Subcutaneous adipose tissue (tissue), 4 donors: ENCODE data around the gene DGKH. TPM values are rescaled to one million over a fixed set of nuclear protein-coding genes. Genes with fewer than 3 reads are reported as not detected.

Experiments
- total RNA-seq, 4 donors: library from RNA; depleted of rRNA; stranded (reverse); fragments of >200 nt; gene quantifications; one replicate each; pipeline ENCODE4 v1.1.0, GENCODE V29; 2016
- TF ChIP-seq, protein P1 (sequence below): fragments of 450-650 bp; IDR thresholded peaks from one replicate; pipeline ENCODE4 v1.5.1; 2016; ENCODE audit warnings: low read depth, mild to moderate bottlenecking, control low read depth, antibody characterized with exemption, moderate library complexity

The DGKH gene
- total RNA-seq, 4 donors from 2014 or later: 11.9 to 19.8 (median 13.5) TPM

DNA sequence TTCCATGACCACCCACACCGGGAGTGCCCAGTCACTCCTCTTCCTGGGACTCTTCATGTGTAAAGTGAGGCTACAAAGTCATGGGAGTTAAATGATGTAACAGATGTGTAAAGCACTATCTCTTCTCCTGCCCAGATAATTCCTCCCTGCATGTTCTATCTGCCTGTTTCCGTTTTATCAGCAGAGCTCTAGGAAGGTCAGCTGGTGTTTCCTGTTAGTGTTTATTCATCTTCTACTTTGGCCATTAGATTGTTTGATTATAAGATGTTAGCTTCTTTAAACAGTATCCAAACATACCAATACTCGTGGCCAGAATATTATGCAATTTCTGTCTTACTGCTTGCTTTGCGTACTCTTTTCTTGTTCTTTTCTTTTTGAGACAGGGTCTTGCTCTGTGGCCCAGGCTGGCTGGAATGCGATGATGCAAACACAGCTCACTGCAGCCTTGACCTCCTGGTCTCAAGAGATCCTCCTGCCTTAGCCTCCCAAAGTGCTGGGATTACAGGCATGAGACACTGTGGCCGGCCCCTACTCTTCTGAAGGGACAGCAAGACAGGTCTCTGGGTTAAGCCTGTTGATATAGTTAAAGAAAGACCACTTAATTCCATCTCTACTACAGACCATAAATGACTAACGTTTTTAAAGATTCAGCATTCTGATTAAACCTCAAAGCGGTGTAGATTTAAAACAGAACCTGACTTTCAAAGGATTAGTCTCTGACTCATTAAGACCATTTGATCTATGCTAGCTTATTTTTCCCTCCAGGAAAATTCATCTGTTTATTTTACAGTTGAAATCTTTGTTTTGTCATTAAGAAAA lies 126.1 kb downstream of the DGKH start:
- TF ChIP-seq, protein P1, sequence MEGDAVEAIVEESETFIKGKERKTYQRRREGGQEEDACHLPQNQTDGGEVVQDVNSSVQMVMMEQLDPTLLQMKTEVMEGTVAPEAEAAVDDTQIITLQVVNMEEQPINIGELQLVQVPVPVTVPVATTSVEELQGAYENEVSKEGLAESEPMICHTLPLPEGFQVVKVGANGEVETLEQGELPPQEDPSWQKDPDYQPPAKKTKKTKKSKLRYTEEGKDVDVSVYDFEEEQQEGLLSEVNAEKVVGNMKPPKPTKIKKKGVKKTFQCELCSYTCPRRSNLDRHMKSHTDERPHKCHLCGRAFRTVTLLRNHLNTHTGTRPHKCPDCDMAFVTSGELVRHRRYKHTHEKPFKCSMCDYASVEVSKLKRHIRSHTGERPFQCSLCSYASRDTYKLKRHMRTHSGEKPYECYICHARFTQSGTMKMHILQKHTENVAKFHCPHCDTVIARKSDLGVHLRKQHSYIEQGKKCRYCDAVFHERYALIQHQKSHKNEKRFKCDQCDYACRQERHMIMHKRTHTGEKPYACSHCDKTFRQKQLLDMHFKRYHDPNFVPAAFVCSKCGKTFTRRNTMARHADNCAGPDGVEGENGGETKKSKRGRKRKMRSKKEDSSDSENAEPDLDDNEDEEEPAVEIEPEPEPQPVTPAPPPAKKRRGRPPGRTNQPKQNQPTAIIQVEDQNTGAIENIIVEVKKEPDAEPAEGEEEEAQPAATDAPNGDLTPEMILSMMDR: no peak

DNA sequence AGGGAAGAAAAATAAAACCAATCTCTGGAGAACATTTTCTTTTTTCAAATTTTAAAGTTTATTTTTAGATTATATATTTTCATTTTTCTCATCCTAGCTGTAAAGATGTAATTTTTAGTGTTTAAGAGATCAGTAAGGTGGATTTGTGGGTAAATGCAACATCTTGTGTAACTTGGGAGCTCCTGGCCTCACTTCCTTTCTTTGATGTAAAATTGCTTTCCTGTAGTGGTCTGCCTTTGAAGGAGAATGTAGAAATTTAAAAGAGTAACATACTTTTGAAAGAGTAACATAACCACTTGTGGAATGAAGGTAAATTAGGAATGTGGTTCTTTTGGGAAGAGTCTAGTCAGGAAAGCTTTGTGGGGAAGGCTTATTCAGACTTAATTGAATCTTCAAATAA lies 127.8 kb downstream of the DGKH start:
- TF ChIP-seq, protein P1: no peak

DNA sequence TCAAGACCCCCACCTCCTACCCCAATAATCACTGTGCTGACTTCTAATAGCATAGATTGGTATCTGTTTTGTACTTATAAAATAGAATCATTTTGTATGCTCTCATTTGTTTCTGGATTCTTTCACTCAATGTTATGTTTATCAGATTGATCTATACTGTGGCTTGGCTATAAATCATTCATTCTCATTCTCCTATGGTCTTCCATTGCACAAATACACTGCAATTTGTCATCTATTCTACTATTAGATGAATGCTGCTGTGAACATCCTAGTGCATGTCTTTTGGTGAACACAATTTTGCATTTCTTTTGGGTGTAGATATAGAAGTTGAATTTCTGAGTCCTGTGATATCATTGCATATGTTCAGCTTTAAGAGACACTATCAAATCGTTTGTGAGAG lies 128.7 kb downstream of the DGKH start:
- TF ChIP-seq, protein P1: no peak

DNA sequence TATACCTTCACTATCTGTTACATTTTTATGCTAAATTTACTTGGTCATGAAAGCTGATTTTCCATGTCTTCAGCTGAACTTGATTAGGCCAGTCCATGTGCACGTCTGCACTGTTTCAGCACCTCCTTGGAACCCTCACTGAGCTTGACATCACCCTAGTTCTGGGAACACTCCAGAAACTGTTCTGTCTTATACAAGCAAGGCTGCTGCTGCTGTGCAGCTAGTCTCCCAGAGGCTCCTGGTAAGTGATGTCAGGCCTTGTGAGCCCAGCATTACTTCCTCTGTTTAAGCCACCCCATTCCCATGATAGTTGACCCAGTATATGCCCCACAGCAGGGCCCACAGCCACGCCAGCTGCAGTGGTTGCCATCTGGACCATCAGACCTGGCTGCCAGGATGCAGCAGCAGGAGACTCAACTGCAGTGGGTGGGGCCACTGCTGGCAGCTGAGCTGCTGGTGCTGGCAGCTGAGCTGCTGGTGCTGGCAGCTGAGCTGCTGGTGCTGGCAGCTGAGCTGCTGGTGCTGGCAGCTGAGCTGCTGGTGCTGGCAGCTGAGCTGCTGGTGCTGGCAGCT lies 133.0 kb downstream of the DGKH start:
- TF ChIP-seq, protein P1: no peak

DNA sequence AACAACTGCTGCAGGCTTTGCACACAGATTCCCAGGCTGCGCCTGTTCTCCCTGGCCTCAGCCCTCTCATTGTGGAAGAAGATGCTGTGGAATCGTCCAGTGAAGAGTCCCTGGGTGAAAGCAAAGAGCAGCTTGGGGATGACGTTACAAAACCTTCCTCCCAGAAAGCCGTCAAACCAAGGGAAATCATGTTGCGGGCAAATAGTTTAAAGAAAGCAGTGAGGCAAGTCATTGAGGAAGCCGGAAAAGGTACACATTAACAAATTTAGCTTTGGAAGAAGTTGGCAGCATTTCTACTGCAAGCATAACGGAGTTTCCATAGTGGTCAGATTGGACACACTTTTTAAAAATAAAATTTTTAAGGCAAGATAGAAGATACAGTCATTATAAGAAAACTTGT lies 140.6 kb downstream of the DGKH start:
- TF ChIP-seq, protein P1: no peak

DNA sequence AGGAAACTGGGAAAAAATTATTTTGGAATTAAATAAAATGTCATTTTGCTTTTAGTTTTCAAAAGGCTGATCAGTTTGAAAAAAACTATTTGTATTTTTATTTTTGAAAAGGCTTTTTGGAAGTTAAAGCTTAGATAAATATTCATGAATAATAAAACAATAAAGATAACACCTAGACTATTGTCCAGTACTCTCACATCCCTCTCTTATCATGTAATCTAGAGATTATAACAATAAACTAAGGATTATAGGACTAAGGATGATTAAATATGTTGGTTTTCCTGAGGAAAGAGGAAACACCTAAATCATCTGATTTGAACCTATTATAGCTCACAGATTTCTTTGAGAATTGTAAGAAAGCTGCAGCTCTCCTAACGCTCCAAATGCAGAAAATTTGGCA lies 142.1 kb downstream of the DGKH start:
- TF ChIP-seq, protein P1: no peak

DNA sequence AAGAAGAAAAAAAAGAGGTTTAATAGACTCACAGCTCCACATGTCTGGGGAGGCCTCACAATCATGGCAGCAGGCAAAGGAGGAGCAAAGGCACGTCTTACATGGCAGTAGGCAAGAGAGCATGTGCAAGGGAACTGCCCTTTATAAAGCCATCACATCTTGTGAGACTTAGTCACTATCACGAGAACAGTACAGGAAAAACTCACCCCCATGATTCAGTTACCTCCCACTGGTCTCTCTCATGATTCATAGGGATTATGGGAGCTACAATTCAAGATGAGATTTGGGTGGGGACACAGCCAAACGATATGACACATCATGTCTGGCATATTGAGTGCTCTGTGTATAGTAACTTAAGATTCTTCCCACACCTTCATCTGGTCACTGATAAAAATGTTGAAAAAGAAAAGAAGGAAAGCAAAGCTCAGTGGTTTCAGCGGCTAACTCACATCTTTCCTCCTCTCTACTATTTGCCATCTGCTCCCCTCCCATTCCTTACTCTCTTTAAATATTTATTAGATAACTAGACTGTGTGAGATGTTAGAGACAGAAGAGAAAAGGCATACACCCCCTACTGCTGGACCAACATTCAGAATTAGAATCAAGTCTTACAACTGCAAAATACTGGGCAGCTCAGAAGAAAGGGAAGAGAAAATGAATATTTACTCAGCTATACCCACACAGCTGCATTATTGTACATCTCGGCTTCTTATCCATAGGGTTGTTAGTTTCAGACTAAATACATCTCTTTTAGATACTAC lies 163.4 kb downstream of the DGKH start:
- TF ChIP-seq, protein P1: no peak
